CD4-positive, alpha-beta T cell (primary cell): ENCODE data around the gene MRNIP. TPM values are rescaled to one million over a fixed set of nuclear protein-coding genes. Genes with fewer than 3 reads are reported as not detected.
"Not testable (repeated sequence)": the region's sequence is repeated elsewhere in the genome, so short reads cannot be mapped to it uniquely, and the experiment has no call there.

Experiments
- ATAC-seq: fragments of 200-7000 bp; cut with Tn5 transposase; one replicate; pipeline ENCODE4 v1.10.0; 2022; ENCODE audit warnings: mild to moderate bottlenecking; ENCODE audit not compliant: poor library complexity
- CTCF ChIA-PET: fragments of 350-600 bp; sonication (Branson Sonifier 250); formaldehyde crosslinking; loops from one replicate; lab custom pipeline; 2021; ENCODE audit warnings: antibody characterized with exemption, inconsistent platforms; lab: Charles Lee
- POLR2A ChIA-PET: fragments of 350-600 bp; sonication (Branson Sonifier 250); formaldehyde crosslinking; loops from one replicate; lab custom pipeline; 2021; ENCODE audit warnings: antibody characterized with exemption, inconsistent platforms; lab: Charles Lee
- DNase-seq, 14 experiments: peaks; one replicate each; pipeline ENCODE4 v3.0.0-alpha.2; 2013 to 2020; ENCODE audit warnings: mixed read lengths in 2 of 14
- H3K27ac ChIP-seq, 2 donors: one replicate each; pipeline versions ENCODE4 v1.5.1 to v1.7.0; 2013; ENCODE audit warnings: low read length in 2 of 2, low read depth in 1 of 2, mild to moderate bottlenecking in 1 of 2
- H3K27me3 ChIP-seq, 2 experiments: 1 replicate in 1 of 2; 2 replicates in 1 of 2; pipeline versions ENCODE4 v1.6.1 to v1.7.0; 2013; ENCODE audit warnings: low read length in 2 of 2, control low read depth in 1 of 2, mild to moderate bottlenecking in 1 of 2, moderate library complexity in 1 of 2; ENCODE audit not compliant: insufficient read depth in 2 of 2, control insufficient read depth in 1 of 2
- H3K36me3 ChIP-seq: one replicate; pipeline ENCODE4 v1.6.1; 2013; ENCODE audit warnings: low read length, control low read depth; ENCODE audit not compliant: insufficient read depth
- H3K4me1 ChIP-seq: one replicate; pipeline ENCODE4 v1.6.1; 2013; ENCODE audit warnings: low read length, control low read depth; ENCODE audit not compliant: insufficient read depth
- H3K4me3 ChIP-seq: one replicate; pipeline ENCODE4 v1.5.1; 2013; ENCODE audit warnings: mild to moderate bottlenecking, low read length, moderate library complexity
- H3K9me3 ChIP-seq, 2 experiments: 1 replicate in 1 of 2; 2 replicates in 1 of 2; pipeline versions ENCODE4 v1.6.1 to v1.7.0; 2013; ENCODE audit warnings: low read length in 2 of 2, mild to moderate bottlenecking in 2 of 2, control low read depth in 1 of 2, moderate library complexity in 1 of 2; ENCODE audit not compliant: control insufficient read depth in 1 of 2, insufficient read depth in 1 of 2
- H3K27ac Mint-ChIP-seq: one replicate; pipeline ENCODE4 v1.8.0; 2020; ENCODE audit warnings: mixed read lengths
- H3K27me3 Mint-ChIP-seq: one replicate; pipeline ENCODE4 v1.8.0; 2021; ENCODE audit warnings: mixed read lengths
- H3K36me3 Mint-ChIP-seq: one replicate; pipeline ENCODE4 v1.8.0; 2021; ENCODE audit warnings: low read depth, mixed read lengths
- H3K4me1 Mint-ChIP-seq: one replicate; pipeline ENCODE4 v1.8.0; 2021; ENCODE audit warnings: low read depth, mixed read lengths
- H3K4me3 Mint-ChIP-seq: one replicate; pipeline ENCODE4 v1.8.0; 2020; ENCODE audit warnings: mild to moderate bottlenecking, mixed read lengths
- H3K9me3 Mint-ChIP-seq: one replicate; pipeline ENCODE4 v1.8.0; 2020; ENCODE audit warnings: mixed read lengths
- intact Hi-C, 2 experiments: fragments of 100-400 bp; cut with DNase I in 1 of 2; cut with micrococcal nuclease in 1 of 2; formaldehyde crosslinking; loops; one replicate each; pipeline versions ENCODE4 v1.15.1 to v1.9.0; 2023 to 2025; cut with DNase I, micrococcal nuclease
- total RNA-seq, 174 experiments: library from RNA in 2 of 174; stranded (reverse) in 2 of 174; gene quantifications; one replicate each; pipeline ENCODE4 v1.2.3 and lab custom pipeline; 2021 to 2026
- TF ChIP-seq, protein P1 (sequence below): fragments of 200-600 bp; IDR thresholded peaks from one replicate; pipeline ENCODE4 v1.8.0; 2022; ENCODE audit warnings: antibody characterized with exemption, mild to moderate bottlenecking

Gene MRNIP
- total RNA-seq, 2 experiments from 2014 or later: 31.8 to 32.8 TPM

DNA sequence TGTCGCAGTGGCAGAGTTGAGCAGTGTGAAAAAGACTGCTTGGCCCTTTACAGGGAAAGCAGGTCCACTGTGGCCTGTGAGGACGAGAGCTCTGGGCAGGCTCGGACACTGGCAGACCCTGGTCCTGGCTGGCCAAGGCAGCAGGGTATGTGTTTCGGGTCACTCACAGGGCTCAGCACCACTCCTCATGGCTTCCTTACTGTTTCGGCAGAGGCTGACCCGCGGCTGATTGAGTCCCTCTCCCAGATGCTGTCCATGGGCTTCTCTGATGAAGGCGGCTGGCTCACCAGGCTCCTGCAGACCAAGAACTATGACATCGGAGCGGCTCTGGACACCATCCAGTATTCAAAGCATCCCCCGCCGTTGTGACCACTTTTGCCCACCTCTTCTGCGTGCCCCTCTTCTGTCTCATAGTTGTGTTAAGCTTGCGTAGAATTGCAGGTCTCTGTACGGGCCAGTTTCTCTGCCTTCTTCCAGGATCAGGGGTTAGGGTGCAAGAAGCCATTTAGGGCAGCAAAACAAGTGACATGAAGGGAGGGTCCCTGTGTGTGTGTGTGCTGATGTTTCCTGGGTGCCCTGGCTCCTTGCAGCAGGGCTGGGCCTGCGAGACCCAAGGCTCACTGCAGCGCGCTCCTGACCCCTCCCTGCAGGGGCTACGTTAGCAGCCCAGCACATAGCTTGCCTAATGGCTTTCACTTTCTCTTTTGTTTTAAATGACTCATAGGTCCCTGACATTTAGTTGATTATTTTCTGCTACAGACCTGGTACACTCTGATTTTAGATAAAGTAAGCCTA, 22.2 kb downstream of the MRNIP start:
- Histone ChIP-seq H3K4me1 (peaks cover 20% of the 10 kb centered on the region), H3K27ac (peak overlapping the region; percentile 41 to 72), H3K4me3 (peak overlapping the region; percentile 12), H3K9me3 (peaks cover 0 to 4% of the 10 kb centered on the region in 2 experiments), H3K27me3 (no peaks in the 10 kb centered on the region), H3K36me3 (peaks cover 64% of the 10 kb centered on the region)
- ChIA-PET CTCF (interaction anchor here (0.8 to 1.5 kb wide), 3 partner anchors 25 to 41 kb away, joined by 3 to 5 read pairs (median 5); no protein-coding TSS in a partner anchor), POLR2A (interaction anchor here (0.5 to 1.7 kb wide), 7 partner anchors 9 to 254 kb away, joined by 3 to 10 read pairs (median 4); partner anchors contain the start of genes HNRNPH1 and SQSTM1)
- TF ChIP-seq, protein P1, sequence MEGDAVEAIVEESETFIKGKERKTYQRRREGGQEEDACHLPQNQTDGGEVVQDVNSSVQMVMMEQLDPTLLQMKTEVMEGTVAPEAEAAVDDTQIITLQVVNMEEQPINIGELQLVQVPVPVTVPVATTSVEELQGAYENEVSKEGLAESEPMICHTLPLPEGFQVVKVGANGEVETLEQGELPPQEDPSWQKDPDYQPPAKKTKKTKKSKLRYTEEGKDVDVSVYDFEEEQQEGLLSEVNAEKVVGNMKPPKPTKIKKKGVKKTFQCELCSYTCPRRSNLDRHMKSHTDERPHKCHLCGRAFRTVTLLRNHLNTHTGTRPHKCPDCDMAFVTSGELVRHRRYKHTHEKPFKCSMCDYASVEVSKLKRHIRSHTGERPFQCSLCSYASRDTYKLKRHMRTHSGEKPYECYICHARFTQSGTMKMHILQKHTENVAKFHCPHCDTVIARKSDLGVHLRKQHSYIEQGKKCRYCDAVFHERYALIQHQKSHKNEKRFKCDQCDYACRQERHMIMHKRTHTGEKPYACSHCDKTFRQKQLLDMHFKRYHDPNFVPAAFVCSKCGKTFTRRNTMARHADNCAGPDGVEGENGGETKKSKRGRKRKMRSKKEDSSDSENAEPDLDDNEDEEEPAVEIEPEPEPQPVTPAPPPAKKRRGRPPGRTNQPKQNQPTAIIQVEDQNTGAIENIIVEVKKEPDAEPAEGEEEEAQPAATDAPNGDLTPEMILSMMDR: no peak
- ATAC-seq: peak; percentile 88
- Mint-ChIP-seq H3K27ac (peak overlapping the region; percentile 81), H3K27me3 (no peaks in the 10 kb centered on the region), H3K4me1 (peaks cover 14% of the 10 kb centered on the region), H3K9me3 (no peaks in the 10 kb centered on the region), H3K36me3 (peaks cover 82% of the 10 kb centered on the region), H3K4me3 (peak overlapping the region; percentile 72)
- intact Hi-C loops: no loop called here
- peak in 13 of 14 experiments; percentile 39 to 84 (median 59) for DNase-seq

DNA sequence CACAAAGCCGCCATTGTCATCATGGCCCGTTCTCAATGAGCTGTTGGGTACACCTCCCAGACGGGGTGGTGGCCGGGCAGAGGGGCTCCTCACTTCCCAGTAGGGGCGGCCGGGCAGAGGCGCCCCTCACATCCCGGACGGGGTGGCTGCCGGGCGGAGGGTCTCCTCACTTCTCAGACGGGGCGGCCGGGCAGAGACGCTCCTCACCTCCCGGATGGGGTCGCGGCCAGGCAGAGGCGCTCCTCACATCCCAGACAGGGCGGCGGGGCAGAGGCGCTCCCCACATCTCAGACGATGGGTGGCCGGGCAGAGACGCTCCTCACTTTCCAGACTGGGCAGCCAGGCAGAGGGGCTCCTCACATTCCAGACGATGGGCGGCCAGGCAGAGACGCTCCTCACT, 23.7 kb downstream of the MRNIP start:
- H3K9me3 Mint-ChIP-seq, POLR2A ChIA-PET, CTCF ChIA-PET, H3K27me3 Mint-ChIP-seq, intact Hi-C loops, H3K4me3 ChIP-seq, H3K4me3 Mint-ChIP-seq, H3K27me3 ChIP-seq, H3K9me3 ChIP-seq, DNase-seq, H3K27ac Mint-ChIP-seq, H3K27ac ChIP-seq, ATAC-seq: not testable (repeated sequence)
- Histone ChIP-seq H3K4me1 (peaks cover 20% of the 10 kb centered on the region), H3K36me3 (peaks cover 66% of the 10 kb centered on the region)
- Mint-ChIP-seq H3K36me3 (peaks cover 85% of the 10 kb centered on the region), H3K4me1 (peaks cover 14% of the 10 kb centered on the region)

DNA sequence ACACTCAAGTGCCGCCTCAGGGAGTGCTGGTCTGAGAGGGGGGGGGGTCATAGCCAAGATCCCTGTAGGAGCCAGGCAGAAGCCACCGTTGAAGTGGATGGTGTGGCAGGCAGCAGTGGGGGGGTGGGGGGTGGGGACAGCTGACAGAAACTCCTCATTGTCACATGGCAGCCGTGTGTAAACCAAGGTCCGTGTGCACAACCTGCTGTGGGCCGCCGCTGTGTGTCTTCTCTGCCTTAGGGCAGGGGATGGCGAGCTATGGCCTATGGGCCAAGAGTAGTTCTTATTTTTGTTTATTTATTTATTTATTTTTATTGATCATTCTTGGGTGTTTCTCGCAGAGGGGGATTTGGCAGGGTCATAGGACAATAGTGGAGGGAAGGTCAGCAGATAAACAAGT, 24.5 kb downstream of the MRNIP start:
- intact Hi-C loops: no loop called here
- H3K9me3 Mint-ChIP-seq: no peaks in the 10 kb centered on the region
- H3K36me3 Mint-ChIP-seq: peaks cover 86% of the 10 kb centered on the region
- DNase-seq (no peak), ATAC-seq (no peak)
- TF ChIP-seq, protein P1: no peak
- peaks cover 0 to 4% of the 10 kb centered on the region in 2 experiments for H3K9me3 ChIP-seq
- H3K36me3 ChIP-seq: peaks cover 62% of the 10 kb centered on the region
- H3K27ac ChIP-seq: no peak overlapping the region
- ChIA-PET CTCF (no interaction called here), POLR2A (interaction anchor here (0.6 kb wide), 1 partner anchor 1681 kb away, joined by 3 read pairs; no protein-coding TSS in a partner anchor)
- no peaks in the 10 kb centered on the region for H3K27me3 ChIP-seq
- no peak overlapping the region for H3K4me3 ChIP-seq
- no peak overlapping the region for H3K4me3 Mint-ChIP-seq
- peaks cover 14% of the 10 kb centered on the region for H3K4me1 Mint-ChIP-seq
- H3K4me1 ChIP-seq: peaks cover 20% of the 10 kb centered on the region
- H3K27me3 Mint-ChIP-seq: no peaks in the 10 kb centered on the region
- no peak overlapping the region for H3K27ac Mint-ChIP-seq
